WTC11 (cell line): Measurements from ENCODE around the gene JOSD2. TPM values are rescaled to one million over a fixed set of nuclear protein-coding genes. Genes with fewer than 3 reads are reported as not detected.

Experiments
- ATAC-seq: fragments of 200-7000 bp; cut with Tn5 transposase; 2 replicates; pipeline ENCODE4 v1.10.0; 2021; ENCODE audit warnings: mild to moderate bottlenecking, moderate library complexity
- CTCF ChIA-PET: fragments of 300-600 bp; sonication (Branson Sonifier 250); formaldehyde crosslinking; loops from one replicate; lab custom pipeline; 2021; ENCODE audit warnings: antibody characterized with exemption; lab: Charles Lee
- POLR2A ChIA-PET: fragments of 350-600 bp; sonication (Branson Sonifier 250); formaldehyde crosslinking; loops from one replicate; lab custom pipeline; 2021; ENCODE audit warnings: antibody characterized with exemption; lab: Charles Lee
- DNase-seq: peaks from one replicate; pipeline ENCODE4 v3.0.0; 2021; ENCODE audit warnings: low spot score
- H3K27ac Mint-ChIP-seq: 2 replicates; pipeline ENCODE4 v1.8.0; 2021; ENCODE audit warnings: mixed read lengths
- H3K27me3 Mint-ChIP-seq: 2 replicates; pipeline ENCODE4 v1.8.0; 2021; ENCODE audit warnings: low read depth, mild to moderate bottlenecking, moderate library complexity, mixed read lengths
- H3K36me3 Mint-ChIP-seq: 2 replicates; pipeline ENCODE4 v1.8.0; 2021; ENCODE audit warnings: mixed read lengths
- H3K4me1 Mint-ChIP-seq: 2 replicates; pipeline ENCODE4 v1.8.0; 2022; ENCODE audit warnings: mixed read lengths
- H3K4me3 Mint-ChIP-seq: 2 replicates; pipeline ENCODE4 v1.8.0; 2021; ENCODE audit warnings: mild to moderate bottlenecking, moderate library complexity, mixed read lengths
- H3K9me3 Mint-ChIP-seq: 2 replicates; pipeline ENCODE4 v1.8.0; 2021; ENCODE audit warnings: mixed read lengths
- E2F5 ChIP-seq: sonication (generic); formaldehyde crosslinking; IDR thresholded peaks from 2 replicates; pipeline ENCODE4 v1.8.1; 2022; ENCODE audit warnings: mild to moderate bottlenecking, moderate library complexity, missing genetic modification reagents
- ESRRA ChIP-seq: sonication (generic); formaldehyde crosslinking; IDR thresholded peaks from 2 replicates; pipeline ENCODE4 v1.8.1; 2022; ENCODE audit warnings: mild to moderate bottlenecking, missing genetic modification reagents, borderline replicate concordance
- FOXP1 ChIP-seq: sonication (generic); formaldehyde crosslinking; IDR thresholded peaks from 2 replicates; pipeline ENCODE4 v1.8.0; 2022; ENCODE audit warnings: missing genetic modification reagents, mild to moderate bottlenecking, moderate library complexity, borderline replicate concordance
- GABPB1 ChIP-seq: sonication (generic); formaldehyde crosslinking; IDR thresholded peaks from 2 replicates; pipeline ENCODE4 v1.8.1; 2023; ENCODE audit warnings: mild to moderate bottlenecking, missing genetic modification reagents
- GRHL2 ChIP-seq: fragments of 250-450 bp; sonication (Bioruptor Pico); IDR thresholded peaks from 2 replicates; pipeline ENCODE4 v1.8.0; 2022; ENCODE audit warnings: mild to moderate bottlenecking, moderate library complexity; ENCODE audit not compliant: insufficient replicate concordance, severe bottlenecking
- NR3C1 ChIP-seq: sonication (generic); formaldehyde crosslinking; conservative IDR thresholded peaks from 2 replicates; pipeline ENCODE4 v1.8.1; 2023; ENCODE audit warnings: low read depth, mild to moderate bottlenecking, missing genetic modification reagents
- SOX15 ChIP-seq: fragments of 250-450 bp; sonication (Bioruptor Pico); IDR thresholded peaks from 2 replicates; pipeline ENCODE4 v1.9.0; 2021; ENCODE audit warnings: mild to moderate bottlenecking
- TCF7 ChIP-seq: sonication (generic); formaldehyde crosslinking; IDR thresholded peaks from 2 replicates; pipeline ENCODE4 v1.8.0; 2022; ENCODE audit warnings: mild to moderate bottlenecking, low read depth, missing genetic modification reagents, moderate library complexity
- ZBTB21 ChIP-seq: sonication (generic); formaldehyde crosslinking; IDR thresholded peaks from 2 replicates; pipeline ENCODE4 v1.8.1; 2023; ENCODE audit warnings: mild to moderate bottlenecking, missing genetic modification reagents, borderline replicate concordance
- ZMAT4 ChIP-seq: fragments of 250-450 bp; sonication (Bioruptor Pico); IDR thresholded peaks from 2 replicates; pipeline ENCODE4 v1.9.0; 2021; ENCODE audit warnings: mild to moderate bottlenecking
- ZNF121 ChIP-seq: sonication (generic); formaldehyde crosslinking; IDR thresholded peaks from 2 replicates; pipeline ENCODE4 v1.8.0; 2023; ENCODE audit warnings: missing genetic modification reagents
- ZNF138 ChIP-seq: sonication (generic); formaldehyde crosslinking; conservative IDR thresholded peaks from 2 replicates; pipeline ENCODE4 v1.8.1; 2022; ENCODE audit warnings: mild to moderate bottlenecking, moderate library complexity, missing genetic modification reagents
- ZNF281 ChIP-seq: sonication (generic); formaldehyde crosslinking; IDR thresholded peaks from 2 replicates; pipeline ENCODE4 v1.8.0; 2023; ENCODE audit warnings: mild to moderate bottlenecking, missing genetic modification reagents
- ZNF317 ChIP-seq: sonication (generic); formaldehyde crosslinking; IDR thresholded peaks from 2 replicates; pipeline ENCODE4 v1.8.1; 2023; ENCODE audit warnings: low read depth, mild to moderate bottlenecking, moderate library complexity, missing genetic modification reagents, borderline replicate concordance
- ZNF396 ChIP-seq: fragments of 250-450 bp; sonication (Bioruptor Pico); IDR thresholded peaks from 2 replicates; pipeline ENCODE4 v1.8.0; 2021; ENCODE audit warnings: mild to moderate bottlenecking, moderate library complexity, borderline replicate concordance
- ZNF425 ChIP-seq: fragments of 250-450 bp; sonication (Bioruptor Pico); conservative IDR thresholded peaks from 2 replicates; pipeline ENCODE4 v1.9.0; 2021; ENCODE audit warnings: mild to moderate bottlenecking
- ZNF532 ChIP-seq: fragments of 250-450 bp; sonication (Bioruptor Pico); IDR thresholded peaks from 2 replicates; pipeline ENCODE4 v1.9.0; 2021; ENCODE audit warnings: mild to moderate bottlenecking, borderline replicate concordance
- ZSCAN18 ChIP-seq: fragments of 250-450 bp; sonication (Bioruptor Pico); IDR thresholded peaks from 2 replicates; pipeline ENCODE4 v2.1.2; 2022; ENCODE audit warnings: mild to moderate bottlenecking, moderate library complexity
- total RNA-seq: library from RNA; stranded (reverse); gene quantifications from 3 replicates; pipeline ENCODE4 v1.2.3, GENCODE V29; 2021

The JOSD2 gene
- total RNA-seq, 1 experiment from 2014 or later = 4.0 TPM

GRCh38 chr19:50505856-50506611 lies 5.0 kb downstream of the JOSD2 start (continued):
- TF ChIP-seq ZSCAN18 (CRISPR knock-in tag) = no peak
- no peak for TF ChIP-seq ZNF138 (CRISPR knock-in tag)
- TF ChIP-seq ZMAT4 = no peak
- TF ChIP-seq ZNF396 (CRISPR knock-in tag) = no peak
- no peak for TF ChIP-seq ZNF425 (CRISPR knock-in tag)
- TF ChIP-seq TCF7 (CRISPR knock-in tag) = no peak
- TF ChIP-seq ZNF317 (CRISPR knock-in tag) = no peak
- no peak for TF ChIP-seq FOXP1 (CRISPR knock-in tag)
- no peak for TF ChIP-seq ESRRA
- TF ChIP-seq ZBTB21 (CRISPR knock-in tag) = no peak

GRCh38 chr19:50501568-50502475 lies 9.2 kb downstream of the JOSD2 start:
- TF ChIP-seq NR3C1 (CRISPR knock-in tag) = no peak
- no peak for TF ChIP-seq ZNF121 (CRISPR knock-in tag)
- no peak for TF ChIP-seq ZNF532 (CRISPR knock-in tag)
- TF ChIP-seq E2F5 (CRISPR knock-in tag) = no peak
- no peak for TF ChIP-seq ZNF281
- TF ChIP-seq GABPB1 = no peak
- no peak for TF ChIP-seq GRHL2 (CRISPR knock-in tag)
- TF ChIP-seq SOX15 (CRISPR knock-in tag) = no peak
- Mint-ChIP-seq H3K4me1 (peaks cover 3% of the 10 kb centered on the region; the same call in 1 of the 2 replicates), H3K27me3 (peaks cover 14% of the 10 kb centered on the region), H3K36me3 (no peaks in the 10 kb centered on the region), H3K9me3 (no peaks in the 10 kb centered on the region), H3K4me3 (no peak overlapping the region), H3K27ac (no peak overlapping the region)
- ChIA-PET CTCF (interaction anchor here (0.7 to 2.4 kb wide), 8 partner anchors 10 to 145 kb away, joined by 3 to 12 read pairs (median 4); partner anchors contain the start of gene JOSD2), POLR2A (no interaction called here)
- no peak for ATAC-seq
- DNase-seq = no peak
